Keratinocyte (primary cell): ENCODE measurements around the gene YPEL3. TPM values are rescaled to one million over a fixed set of nuclear protein-coding genes. Genes with fewer than 3 reads are reported as not detected.

Experiments used
- DNase-seq: peaks from one replicate; pipeline ENCODE4 v3.0.0-alpha.2; 2011; ENCODE audit warnings: low read depth, missing footprints, low spot score
- FAIRE-seq: peaks from 2 replicates; lab custom pipeline; 2011; peaks lifted over from hg19 to GRCh38; lab: Jason Lieb, UNC
- H2AFZ ChIP-seq: 2 replicates; pipeline ENCODE4 v1.6.0; 2012; ENCODE audit warnings: low read length, control low read depth, inconsistent platforms; ENCODE audit not compliant: control insufficient read depth
- H3K27ac ChIP-seq: 2 replicates; pipeline ENCODE4 v1.5.1; 2011; ENCODE audit warnings: low read length; ENCODE audit not compliant: control insufficient read depth, insufficient read depth
- H3K27me3 ChIP-seq: 3 replicates; pipeline ENCODE4 v1.6.0; 2011; ENCODE audit warnings: low read length; ENCODE audit not compliant: control insufficient read depth, insufficient read depth; ENCODE audit errors: extremely low read depth
- H3K36me3 ChIP-seq, 2 experiments: 2 replicates in 1 of 2; 3 replicates in 1 of 2; pipeline ENCODE4 v1.5.1; 2011; ENCODE audit warnings: low read length in 2 of 2, mild to moderate bottlenecking in 1 of 2; ENCODE audit not compliant: control insufficient read depth in 2 of 2, insufficient read depth in 2 of 2; ENCODE audit errors: extremely low read depth in 1 of 2
- H3K4me1 ChIP-seq: 3 replicates; pipeline ENCODE4 v1.5.1; 2011; ENCODE audit warnings: low read length; ENCODE audit not compliant: control insufficient read depth, insufficient read depth; ENCODE audit errors: extremely low read depth
- H3K4me2 ChIP-seq: 3 replicates; pipeline ENCODE4 v1.6.0; 2011; ENCODE audit warnings: low read depth, low read length; ENCODE audit not compliant: control insufficient read depth, insufficient read depth; ENCODE audit errors: extremely low read depth
- H3K4me3 ChIP-seq, 3 experiments: fragments of 200-600 bp in 1 of 3; sonication (generic) in 1 of 3; 2 replicates in 2 of 3; 3 replicates in 1 of 3; pipeline ENCODE4 v1.5.1; 2011 to 2016; ENCODE audit warnings: low read length in 3 of 3, mild to moderate bottlenecking in 3 of 3, control low read depth in 2 of 3, inconsistent platforms in 1 of 3, low read depth in 1 of 3, mixed read lengths in 1 of 3, mixed run types in 1 of 3, moderate library complexity in 1 of 3; ENCODE audit not compliant: control insufficient read depth in 2 of 3, insufficient read depth in 2 of 3; ENCODE audit errors: extremely low read depth in 1 of 3
- H3K79me2 ChIP-seq: 2 replicates; pipeline ENCODE4 v1.6.0; 2012; ENCODE audit warnings: low read length; ENCODE audit not compliant: control insufficient read depth, insufficient read depth
- H3K9ac ChIP-seq: 3 replicates; pipeline ENCODE4 v1.6.0; 2011; ENCODE audit warnings: low read length; ENCODE audit not compliant: control insufficient read depth, insufficient read depth; ENCODE audit errors: extremely low read depth
- H3K9me1 ChIP-seq: 3 replicates; pipeline ENCODE4 v1.6.0; 2011; ENCODE audit warnings: low read length; ENCODE audit not compliant: control insufficient read depth, insufficient read depth; ENCODE audit errors: extremely low read depth
- H3K9me3 ChIP-seq: 2 replicates; pipeline ENCODE4 v1.5.1; 2012; ENCODE audit warnings: low read depth, low read length; ENCODE audit not compliant: control insufficient read depth
- H4K20me1 ChIP-seq: 3 replicates; pipeline ENCODE4 v1.6.0; 2011; ENCODE audit warnings: low read length; ENCODE audit not compliant: control insufficient read depth, insufficient read depth; ENCODE audit errors: extremely low read depth
- CTCF ChIP-seq, 3 experiments: IDR thresholded peaks in 1 of 3; conservative IDR thresholded peaks in 1 of 3; optimal IDR thresholded peaks in 1 of 3; 2 replicates in 2 of 3; 3 replicates in 1 of 3; pipeline versions ENCODE3 to v1.5.1; 2011; ENCODE audit warnings: low read length in 3 of 3, mild to moderate bottlenecking in 3 of 3, moderate library complexity in 2 of 3, control low read depth in 1 of 3, inconsistent platforms in 1 of 3; ENCODE audit not compliant: insufficient read depth in 2 of 3; ENCODE audit errors: extremely low read depth in 1 of 3
- EZH2 ChIP-seq: IDR thresholded peaks from one replicate; pipeline ENCODE4 v1.6.1; 2012; ENCODE audit warnings: inconsistent platforms, mild to moderate bottlenecking, low read length, moderate library complexity
- dilution Hi-C: fragments of 300-500 bp; cut with MboI; formaldehyde crosslinking; loops from one replicate; pipeline ENCODE4 v1.7.0; 2020; ENCODE audit warnings: low sequenced_read_pairs; ENCODE audit not compliant: extremely low pct_ligation_motif_present
- polyA plus RNA-seq, 5 experiments: library from polyadenylated mRNA; depleted of rRNA in 3 of 5; stranded (reverse) in 3 of 5; stranded (forward) in 1 of 5; unstranded in 1 of 5; fragments of >200 nt; gene quantifications; 1 replicate in 1 of 5; 2 replicates in 3 of 5; 3 replicates in 1 of 5; pipeline versions ENCODE4 v1.2.1 to v1.2.3, GENCODE V29; 2011 to 2012; ENCODE audit warnings: missing spikeins in 2 of 5, low read depth in 1 of 5, low replicate concordance in 1 of 5

YPEL3 gene
- polyA plus RNA-seq, 1 donor (not counting 4 experiments of a cell fraction or from before 2014, with no cell fraction given) = 13.5 TPM

- H4K20me1 ChIP-seq = peaks cover 2% of the 10 kb centered on the region
- H3K4me2 ChIP-seq = no peak overlapping the region
- H3K4me1 ChIP-seq = peaks cover 9% of the 10 kb centered on the region
- DNase-seq = no peak
- H3K9ac ChIP-seq = no peak overlapping the region
- H2AFZ ChIP-seq = no peak overlapping the region
- no peak for FAIRE-seq
- H3K9me3 ChIP-seq = no peaks in the 10 kb centered on the region
- H3K79me2 ChIP-seq = peaks cover 20% of the 10 kb centered on the region
- H3K9me1 ChIP-seq = no peaks in the 10 kb centered on the region
- peaks cover 38 to 42% of the 10 kb centered on the region in 2 experiments for H3K36me3 ChIP-seq
- H3K4me3 ChIP-seq = no peak overlapping the region
- dilution Hi-C loops = no loop called here
- no peaks in the 10 kb centered on the region for H3K27me3 ChIP-seq
- TF ChIP-seq EZH2 (no peak), CTCF (optimal IDR thresholded peaks at IDR 0.05 in 1 of 3, IDR thresholded peaks at IDR 0.05 in 1 of 3, conservative IDR thresholded peaks at IDR 0.05 in 1 of 3; ENCODE audit: extremely low read depth in 1 of 3, insufficient read depth in 2 of 3, low read length in 3 of 3) (no peak)
- no peak overlapping the region for H3K27ac ChIP-seq
Observed at GRCh38 chr16:30084096-30084815, 11.8 kb downstream of the YPEL3 start.

- Histone ChIP-seq H3K36me3 (peaks cover 42 to 48% of the 10 kb centered on the region in 2 experiments), H3K4me1 (peaks cover 2% of the 10 kb centered on the region), H3K9ac (no peak overlapping the region), H2AFZ (no peak overlapping the region), H3K4me3 (no peak overlapping the region), H3K4me2 (no peak overlapping the region), H3K27ac (no peak overlapping the region), H3K79me2 (peaks cover 28% of the 10 kb centered on the region), H3K9me1 (no peaks in the 10 kb centered on the region), H4K20me1 (peaks cover 5% of the 10 kb centered on the region), H3K27me3 (no peaks in the 10 kb centered on the region), H3K9me3 (no peaks in the 10 kb centered on the region)
- no peak for TF ChIP-seq EZH2
- DNase-seq = no peak
- no peak for FAIRE-seq
- dilution Hi-C loops = no loop called here
Observed at GRCh38 chr16:30083216-30084055, 12.6 kb downstream of the YPEL3 start.
